Measurements from ENCODE around the gene PTGFRN.

DNA sequence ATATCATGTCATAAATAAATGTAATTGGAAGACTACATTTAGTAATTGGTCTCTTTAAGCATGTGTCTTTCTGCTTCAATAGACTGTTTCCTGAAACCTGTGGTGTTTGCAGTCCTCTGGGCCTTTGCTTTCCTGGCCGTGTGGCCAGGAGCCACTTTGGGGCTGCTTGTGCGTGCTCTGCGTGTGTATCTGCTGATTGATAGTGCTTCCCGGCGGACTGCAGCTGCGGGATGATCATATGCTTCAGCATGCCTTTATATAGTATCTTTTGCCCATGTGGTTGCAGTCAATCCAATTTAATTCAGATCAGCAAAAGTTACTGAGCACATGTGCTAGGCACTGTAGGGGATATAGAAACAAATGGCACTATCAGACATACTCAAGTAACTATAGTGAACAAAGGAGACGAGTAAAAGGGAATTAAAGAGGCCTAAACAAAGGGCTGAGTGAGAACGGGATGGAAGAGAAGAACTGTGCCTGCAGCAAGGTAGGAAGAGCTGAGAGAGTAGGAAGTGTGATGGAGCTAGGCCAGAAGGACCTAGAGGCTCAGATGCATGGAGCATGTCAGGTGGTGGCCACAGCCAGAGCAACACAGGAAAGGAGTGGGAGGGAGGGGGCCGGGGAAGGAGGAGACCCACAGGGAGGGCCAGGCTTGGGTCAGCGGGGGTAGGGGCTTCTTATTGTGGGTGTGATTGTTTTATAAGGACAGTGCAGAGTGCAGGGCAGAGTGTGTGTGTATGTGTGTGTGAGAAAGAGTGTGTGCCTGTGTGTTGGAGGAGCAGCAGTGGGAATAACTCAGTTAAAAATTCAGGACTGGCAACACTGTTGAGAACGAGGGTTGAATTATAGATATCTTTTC, 123.2 kb downstream of the PTGFRN start:
- no peak for TF ChIP-seq CTCF (IDR thresholded peaks at IDR 0.05)
- no peak for TF ChIP-seq POLR2A (IDR thresholded peaks at IDR 0.05)
- TF ChIP-seq POLR2AphosphoS5 (IDR thresholded peaks at IDR 0.05), result no peak

All from sigmoid colon (tissue), 4 donors.